HepG2 (cell line): ENCODE measurements around the gene IGFL2. TPM values are rescaled to one million over a fixed set of nuclear protein-coding genes. Genes with fewer than 3 reads are reported as not detected.

Experiments
- ATAC-seq: fragments of 200-7000 bp; cut with Tn5 transposase; 3 replicates; pipeline ENCODE4 v1.9.1; 2020; ENCODE audit warnings: mild to moderate bottlenecking, moderate library complexity
- BruUV-seq: library from RNA; stranded (reverse); fragments of 400-500 nt; replicated peaks from 2 replicates; lab custom pipeline; 2021; lab: Mats Ljungman, UMichigan
- CTCF ChIA-PET: fragments of 300-600 bp; formaldehyde crosslinking; extraction: SDS; loops from one replicate; lab custom pipeline; 2021; ENCODE audit warnings: low total read pairs, inconsistent platforms, low intra/inter-chr PET ratio; lab: Yijun Ruan, JAX
- POLR2A ChIA-PET: fragments of 350-600 bp; sonication (Branson Sonifier 250); formaldehyde crosslinking; loops from one replicate; lab custom pipeline; 2020; ENCODE audit warnings: antibody characterized with exemption, inconsistent platforms; lab: Yijun Ruan, JAX
- DNase-seq: peaks from one replicate; pipeline ENCODE4 v3.0.0-alpha.2; 2015; ENCODE audit warnings: low spot score
- FAIRE-seq: peaks from 3 replicates; lab custom pipeline; 2011; peaks lifted over from hg19 to GRCh38; lab: Jason Lieb, UNC
- H2AFZ ChIP-seq: one replicate; pipeline ENCODE4 v1.6.1; 2011; ENCODE audit warnings: low read length, inconsistent platforms
- H3K27ac ChIP-seq: fragments of 300-600 bp; 3 replicates; pipeline ENCODE4 v1.8.0; 2011; ENCODE audit warnings: mixed run types, mild to moderate bottlenecking, mixed read lengths, low read length, inconsistent platforms; ENCODE audit not compliant: insufficient read depth; ENCODE audit errors: extremely low read length
- H3K27me3 ChIP-seq, 2 experiments: fragments of 200-600 bp in 1 of 2; 2 replicates in 1 of 2; 3 replicates in 1 of 2; pipeline versions ENCODE4 v1.6.0 to v1.8.0; 2011; ENCODE audit warnings: low read length in 2 of 2, mild to moderate bottlenecking in 2 of 2, moderate library complexity in 2 of 2, inconsistent platforms in 1 of 2; ENCODE audit not compliant: insufficient read depth in 2 of 2, control insufficient read depth in 1 of 2
- H3K36me3 ChIP-seq, 2 experiments: fragments of 200-600 bp in 1 of 2; replicated peaks in 1 of 2; 2 replicates in 1 of 2; 3 replicates in 1 of 2; pipeline versions ENCODE4 v1.5.1 to v1.8.0; 2011; ENCODE audit warnings: low read length in 2 of 2, inconsistent platforms in 1 of 2; ENCODE audit not compliant: insufficient read depth in 2 of 2, control insufficient read depth in 1 of 2
- H3K4me1 ChIP-seq: 2 replicates; pipeline ENCODE4 v1.5.1; 2012; ENCODE audit warnings: low read length, inconsistent platforms; ENCODE audit not compliant: insufficient read depth
- H3K4me2 ChIP-seq: 2 replicates; pipeline ENCODE4 v1.6.0; 2011; ENCODE audit warnings: low read depth, low read length, inconsistent platforms
- H3K4me3 ChIP-seq, 3 experiments: fragments of 200-600 bp in 1 of 3; sonication (generic), shearing (Covaris generic) in 1 of 3; replicated peaks in 1 of 3; 2 replicates each; pipeline ENCODE4 v1.5.1; 2011 to 2016; ENCODE audit warnings: low read length in 3 of 3, inconsistent platforms in 2 of 3, low read depth in 2 of 3, mild to moderate bottlenecking in 2 of 3, control low read depth in 1 of 3, mixed read lengths in 1 of 3; ENCODE audit not compliant: insufficient read depth in 1 of 3
- H3K79me2 ChIP-seq: one replicate; pipeline ENCODE4 v1.6.1; 2011; ENCODE audit warnings: low read length, inconsistent platforms; ENCODE audit not compliant: insufficient read depth
- H3K9ac ChIP-seq: 2 replicates; pipeline ENCODE4 v1.6.0; 2011; ENCODE audit warnings: mild to moderate bottlenecking, low read depth, low read length, inconsistent platforms; ENCODE audit not compliant: insufficient read depth
- H3K9me3 ChIP-seq: 2 replicates; pipeline ENCODE4 v1.5.1; 2012; ENCODE audit warnings: mild to moderate bottlenecking, low read length
- H4K20me1 ChIP-seq: 2 replicates; pipeline ENCODE4 v1.6.0; 2011; ENCODE audit warnings: inconsistent platforms, mild to moderate bottlenecking, low read length, moderate library complexity; ENCODE audit not compliant: insufficient read depth
- AGO1 ChIP-seq: fragments of 200-400 bp; formaldehyde crosslinking; IDR thresholded peaks from 2 replicates; pipeline ENCODE4 v1.6.1; 2017; ENCODE audit warnings: mild to moderate bottlenecking, low read depth, low read length, moderate library complexity; ENCODE audit not compliant: poor library complexity, severe bottlenecking
- CBX1 ChIP-seq: IDR thresholded peaks from one replicate; pipeline ENCODE4 v1.6.1; 2016; ENCODE audit warnings: antibody characterized with exemption, low read depth
- FOXC1 ChIP-seq: sonication (generic); formaldehyde crosslinking; IDR thresholded peaks from 2 replicates; pipeline ENCODE4 v1.8.0; 2022; ENCODE audit warnings: mild to moderate bottlenecking, missing genetic modification reagents, borderline replicate concordance
- GTF2F1 ChIP-seq: fragments of 150-350 bp; IDR thresholded peaks from 2 replicates; pipeline ENCODE4 v1.6.1; 2014; ENCODE audit warnings: low read length
- GTF3A ChIP-seq: sonication (generic); formaldehyde crosslinking; conservative IDR thresholded peaks from 2 replicates; pipeline ENCODE4 v1.4.0; 2020; ENCODE audit warnings: mild to moderate bottlenecking, missing genetic modification reagents
- HINFP ChIP-seq: sonication (generic); formaldehyde crosslinking; IDR thresholded peaks from 2 replicates; pipeline ENCODE4 v1.4.0; 2020; ENCODE audit warnings: low read depth, mild to moderate bottlenecking, missing genetic modification reagents
- ISX ChIP-seq: sonication (generic); formaldehyde crosslinking; conservative IDR thresholded peaks from 2 replicates; pipeline ENCODE4 v1.5.0; 2020; ENCODE audit warnings: missing genetic modification reagents
- POGK ChIP-seq: sonication (generic); formaldehyde crosslinking; conservative IDR thresholded peaks from 2 replicates; pipeline ENCODE4 v1.8.0; 2022; ENCODE audit warnings: mild to moderate bottlenecking, moderate library complexity, missing genetic modification reagents
- PPARG ChIP-seq: conservative IDR thresholded peaks from 2 replicates; pipeline ENCODE4 v1.6.1; 2016; ENCODE audit warnings: missing biosample characterization, missing genetic modification reagents
- RFX3 ChIP-seq: IDR thresholded peaks from 2 replicates; pipeline ENCODE4 v1.6.1; 2016; ENCODE audit warnings: missing biosample characterization, missing genetic modification reagents
- SMC3 ChIP-seq: IDR thresholded peaks from 2 replicates; pipeline ENCODE4 v1.6.1; 2011; ENCODE audit warnings: low read length, improper control_type of control experiment
- YEATS2 ChIP-seq: sonication (generic); formaldehyde crosslinking; IDR thresholded peaks from 2 replicates; pipeline ENCODE4 v1.4.0; 2020; ENCODE audit warnings: missing genetic modification reagents, borderline replicate concordance
- ZNF207 ChIP-seq: fragments of 450-650 bp; IDR thresholded peaks from 2 replicates; pipeline ENCODE4 v1.6.1; 2016; ENCODE audit warnings: antibody characterized with exemption, borderline replicate concordance
- ZNF264 ChIP-seq: sonication (generic); formaldehyde crosslinking; IDR thresholded peaks from 2 replicates; pipeline ENCODE4 v1.4.0; 2020; ENCODE audit warnings: missing genetic modification reagents
- ZNF276 ChIP-seq: sonication (generic); formaldehyde crosslinking; IDR thresholded peaks from 2 replicates; pipeline ENCODE4 v1.4.0; 2020; ENCODE audit warnings: mild to moderate bottlenecking, low read depth, missing genetic modification reagents
- WGBS: methylation state at CpG from one replicate; pipeline ENCODE4 v1.1.6; 2017; ENCODE audit warnings: low lambda C conversion rate; 5-methylcytosine and 5-hydroxymethylcytosine counted together
- in situ Hi-C: cut with HindIII; loops from 2 replicates; pipeline ENCODE4 v1.10.0; 2017; ENCODE audit warnings: low pct_unique_long_range_greater_than_20kb; ENCODE audit not compliant: extremely low pct_ligation_motif_present
- intact Hi-C: fragments of 100-400 bp; cut with micrococcal nuclease; formaldehyde crosslinking; loops from one replicate; pipeline ENCODE4 v1.10.0; 2022; ENCODE audit not compliant: unreplicated experiment
- polyA plus RNA-seq, 8 experiments: library from polyadenylated mRNA; depleted of rRNA in 3 of 8; stranded (reverse) in 7 of 8; unstranded in 1 of 8; fragments of >200 nt; fragmentation: Illumina TruSeq in 4 of 8; extraction: Trizol in 4 of 8; gene quantifications; 2 replicates each; pipeline versions ENCODE4 v1.2.1 to v1.2.3, GENCODE V29; 2011 to 2016; ENCODE audit warnings: low read depth in 4 of 8, missing spikeins in 1 of 8, mixed read lengths in 1 of 8; ENCODE audit not compliant: insufficient read depth in 1 of 8
- total RNA-seq, 5 experiments: library from RNA; depleted of rRNA; stranded (reverse); fragments of >200 nt; fragmentation: Illumina TruSeq; extraction: Trizol; gene quantifications; 2 replicates each; pipeline ENCODE4 v1.2.3, GENCODE V29; 2016; ENCODE audit warnings: low read depth in 1 of 5
- TF ChIP-seq, protein P1 (sequence below): sonication (generic); formaldehyde crosslinking; IDR thresholded peaks from 2 replicates; pipeline ENCODE4; 2020; ENCODE audit warnings: missing genetic modification reagents, mild to moderate bottlenecking, borderline replicate concordance

IGFL2 gene
- total and polyA plus RNA-seq, 2 of the 13 experiments (the other 11 are each of a cell fraction or from before 2014, with no cell fraction given) = not detected

DNA sequence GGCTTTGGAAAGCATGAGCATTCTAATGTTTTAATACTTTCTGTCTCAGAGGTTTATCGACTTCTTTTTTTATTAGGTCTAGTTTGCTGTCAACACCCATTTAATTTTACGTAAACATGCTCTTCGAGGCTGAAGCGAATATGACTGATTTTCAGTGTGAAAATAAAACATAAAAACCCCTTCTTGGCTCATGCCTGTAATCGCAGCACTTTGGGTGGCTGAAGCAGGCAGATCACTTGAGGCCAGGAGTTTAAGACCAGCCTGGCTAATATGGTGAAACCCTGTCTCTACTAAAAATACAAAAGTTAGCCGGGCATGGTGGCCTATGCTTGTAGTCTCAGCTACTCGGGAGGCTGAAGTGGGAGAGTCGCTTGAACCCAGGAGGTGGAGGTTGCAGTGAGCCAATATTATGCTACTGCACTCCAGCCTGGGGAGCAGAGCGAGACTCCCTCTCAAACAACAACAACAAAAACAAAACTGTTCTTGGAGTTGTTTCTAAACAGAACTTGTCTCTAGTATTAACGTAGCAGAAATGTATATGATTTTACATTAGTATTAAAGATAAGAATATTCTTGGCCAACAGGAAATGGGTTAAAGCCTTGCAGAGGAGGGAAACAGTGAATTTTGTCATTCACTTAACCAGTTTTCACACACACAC lies 16.4 kb upstream of the IGFL2 start:
- CTCF ChIA-PET = no interaction called here
- no peak for FAIRE-seq
- POLR2A ChIA-PET = no interaction called here
- no peak for TF ChIP-seq GTF2F1
- TF ChIP-seq ISX (CRISPR knock-in tag) = no peak
- no peak for TF ChIP-seq SMC3
- no peak for TF ChIP-seq RFX3 (CRISPR knock-in tag)
- no peak for TF ChIP-seq ZNF264
- TF ChIP-seq, protein P1, sequence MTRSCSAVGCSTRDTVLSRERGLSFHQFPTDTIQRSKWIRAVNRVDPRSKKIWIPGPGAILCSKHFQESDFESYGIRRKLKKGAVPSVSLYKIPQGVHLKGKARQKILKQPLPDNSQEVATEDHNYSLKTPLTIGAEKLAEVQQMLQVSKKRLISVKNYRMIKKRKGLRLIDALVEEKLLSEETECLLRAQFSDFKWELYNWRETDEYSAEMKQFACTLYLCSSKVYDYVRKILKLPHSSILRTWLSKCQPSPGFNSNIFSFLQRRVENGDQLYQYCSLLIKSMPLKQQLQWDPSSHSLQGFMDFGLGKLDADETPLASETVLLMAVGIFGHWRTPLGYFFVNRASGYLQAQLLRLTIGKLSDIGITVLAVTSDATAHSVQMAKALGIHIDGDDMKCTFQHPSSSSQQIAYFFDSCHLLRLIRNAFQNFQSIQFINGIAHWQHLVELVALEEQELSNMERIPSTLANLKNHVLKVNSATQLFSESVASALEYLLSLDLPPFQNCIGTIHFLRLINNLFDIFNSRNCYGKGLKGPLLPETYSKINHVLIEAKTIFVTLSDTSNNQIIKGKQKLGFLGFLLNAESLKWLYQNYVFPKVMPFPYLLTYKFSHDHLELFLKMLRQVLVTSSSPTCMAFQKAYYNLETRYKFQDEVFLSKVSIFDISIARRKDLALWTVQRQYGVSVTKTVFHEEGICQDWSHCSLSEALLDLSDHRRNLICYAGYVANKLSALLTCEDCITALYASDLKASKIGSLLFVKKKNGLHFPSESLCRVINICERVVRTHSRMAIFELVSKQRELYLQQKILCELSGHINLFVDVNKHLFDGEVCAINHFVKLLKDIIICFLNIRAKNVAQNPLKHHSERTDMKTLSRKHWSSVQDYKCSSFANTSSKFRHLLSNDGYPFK (CRISPR knock-in tag) = no peak
- TF ChIP-seq HINFP (CRISPR knock-in tag) = no peak
- TF ChIP-seq PPARG (CRISPR knock-in tag) = no peak
- TF ChIP-seq POGK (CRISPR knock-in tag) = no peak
- TF ChIP-seq GTF3A (CRISPR knock-in tag) = no peak
- TF ChIP-seq AGO1 = no peak
- TF ChIP-seq ZNF276 (CRISPR knock-in tag) = no peak
- no peak for TF ChIP-seq YEATS2 (CRISPR knock-in tag)
- no peak for TF ChIP-seq FOXC1 (CRISPR knock-in tag)
- no peak for TF ChIP-seq CBX1
- TF ChIP-seq ZNF207 = no peak

More for the DNA sequence above, 16.4 kb upstream of the IGFL2 start:
- Histone ChIP-seq H4K20me1 (no peaks in the 10 kb centered on the region), H3K27me3 (0 out of 5 replicates have a peak, but pooled peaks cover 0 to 5% of the 10 kb centered on the region in 2 experiments), H3K79me2 (no peaks in the 10 kb centered on the region), H3K9ac (no peak overlapping the region), H2AFZ (no peak overlapping the region), H3K27ac (no peak overlapping the region), H3K9me3 (no peaks in the 10 kb centered on the region), H3K4me1 (peaks cover 11% of the 10 kb centered on the region), H3K36me3 (no peaks in the 10 kb centered on the region), H3K4me3 (no peak overlapping the region), H3K4me2 (no peak overlapping the region)
- intact Hi-C loops = no loop called here
- WGBS = 63% methylated on average over 10 of the region's 10 CpGs
- ATAC-seq (no peak), DNase-seq (no peak)
- in situ Hi-C loops = no loop called here
- BruUV-seq = no TSS peak
